ENCODE results near the gene FGD2.

GRCh38 chr6:37022135-37022863 is 16.8 kb downstream of the FGD2 start:
- no peak for TF ChIP-seq CTCF (IDR thresholded peaks at IDR 0.05)
- TF ChIP-seq POLR2A (IDR thresholded peaks at IDR 0.05): no peak
